ENCODE results near the gene CEP112. TPM values are rescaled to one million over a fixed set of nuclear protein-coding genes. Genes with fewer than 3 reads are reported as not detected.

The CEP112 gene
- polyA plus RNA-seq, 1 donor (not counting 4 experiments of a cell fraction or from before 2014, with no cell fraction given): 2.6 TPM

GRCh38 chr17:66222798-66223350 lies 30.9 kb upstream of the CEP112 start:
- DNase-seq (ENCODE audit: low read depth, low spot score) (no peak), FAIRE-seq (no peak)
- no peaks in the 10 kb centered on the region for H3K27me3 ChIP-seq (ENCODE audit: control insufficient read depth, extremely low read depth, insufficient read depth, low read length)
- H3K9ac ChIP-seq (ENCODE audit: control insufficient read depth, extremely low read depth, insufficient read depth, low read length): no peak overlapping the region
- H3K36me3 ChIP-seq (ENCODE audit: control insufficient read depth in 2 of 2, extremely low read depth in 1 of 2, insufficient read depth in 2 of 2, low read length in 2 of 2): no peaks in the 10 kb centered on the region
- no peaks in the 10 kb centered on the region for H4K20me1 ChIP-seq (ENCODE audit: control insufficient read depth, extremely low read depth, insufficient read depth, low read length)
- no peaks in the 10 kb centered on the region for H3K9me3 ChIP-seq (ENCODE audit: control insufficient read depth, low read depth, low read length)
- no peaks in the 10 kb centered on the region for H3K9me1 ChIP-seq (ENCODE audit: control insufficient read depth, extremely low read depth, insufficient read depth, low read length)
- H3K4me2 ChIP-seq (ENCODE audit: control insufficient read depth, extremely low read depth, insufficient read depth, low read depth, low read length): no peak overlapping the region
- no peaks in the 10 kb centered on the region for H3K4me1 ChIP-seq (ENCODE audit: control insufficient read depth, extremely low read depth, insufficient read depth, low read length)
- no peak overlapping the region for H2AFZ ChIP-seq (ENCODE audit: control insufficient read depth, low read length)
- dilution Hi-C loops (cut with MboI; ENCODE audit: extremely low pct_ligation_motif_present, low sequenced_read_pairs): no loop called here
- H3K79me2 ChIP-seq (ENCODE audit: control insufficient read depth, insufficient read depth, low read length): no peaks in the 10 kb centered on the region
- TF ChIP-seq EZH2 (IDR thresholded peaks at IDR 0.05; ENCODE audit: low read length) (no peak), CTCF (optimal IDR thresholded peaks at IDR 0.05 in 1 of 3, IDR thresholded peaks at IDR 0.05 in 1 of 3, conservative IDR thresholded peaks at IDR 0.05 in 1 of 3; ENCODE audit: extremely low read depth in 1 of 3, insufficient read depth in 2 of 3, low read length in 3 of 3) (no peak)
- H3K4me3 ChIP-seq (ENCODE audit: control insufficient read depth in 2 of 3, extremely low read depth in 1 of 3, insufficient read depth in 2 of 3, low read depth in 1 of 3, low read length in 3 of 3): no peak overlapping the region
- no peak overlapping the region for H3K27ac ChIP-seq (ENCODE audit: control insufficient read depth, insufficient read depth, low read length)

- Histone ChIP-seq H3K27me3 (ENCODE audit: control insufficient read depth, extremely low read depth, insufficient read depth, low read length) (no peaks in the 10 kb centered on the region), H3K4me1 (ENCODE audit: control insufficient read depth, extremely low read depth, insufficient read depth, low read length) (no peaks in the 10 kb centered on the region), H3K9me1 (ENCODE audit: control insufficient read depth, extremely low read depth, insufficient read depth, low read length) (no peaks in the 10 kb centered on the region), H3K9ac (ENCODE audit: control insufficient read depth, extremely low read depth, insufficient read depth, low read length) (no peak overlapping the region), H3K4me3 (ENCODE audit: control insufficient read depth in 2 of 3, extremely low read depth in 1 of 3, insufficient read depth in 2 of 3, low read depth in 1 of 3, low read length in 3 of 3) (no peak overlapping the region), H3K4me2 (ENCODE audit: control insufficient read depth, extremely low read depth, insufficient read depth, low read depth, low read length) (no peak overlapping the region), H4K20me1 (ENCODE audit: control insufficient read depth, extremely low read depth, insufficient read depth, low read length) (no peaks in the 10 kb centered on the region), H2AFZ (ENCODE audit: control insufficient read depth, low read length) (no peak overlapping the region), H3K27ac (ENCODE audit: control insufficient read depth, insufficient read depth, low read length) (no peak overlapping the region), H3K79me2 (ENCODE audit: control insufficient read depth, insufficient read depth, low read length) (no peaks in the 10 kb centered on the region), H3K36me3 (ENCODE audit: control insufficient read depth in 2 of 2, extremely low read depth in 1 of 2, insufficient read depth in 2 of 2, low read length in 2 of 2) (no peaks in the 10 kb centered on the region), H3K9me3 (ENCODE audit: control insufficient read depth, low read depth, low read length) (no peaks in the 10 kb centered on the region)
- dilution Hi-C loops (cut with MboI; ENCODE audit: extremely low pct_ligation_motif_present, low sequenced_read_pairs): no loop called here
- TF ChIP-seq EZH2 (IDR thresholded peaks at IDR 0.05; ENCODE audit: low read length) (no peak), CTCF (optimal IDR thresholded peaks at IDR 0.05 in 1 of 3, IDR thresholded peaks at IDR 0.05 in 1 of 3, conservative IDR thresholded peaks at IDR 0.05 in 1 of 3; ENCODE audit: extremely low read depth in 1 of 3, insufficient read depth in 2 of 3, low read length in 3 of 3) (no peak)
- no peak for FAIRE-seq
- DNase-seq (ENCODE audit: low read depth, low spot score): no peak
Measured at GRCh38 chr17:66221755-66222530, 30.0 kb upstream of the CEP112 start.

All from keratinocyte (primary cell).